Activated T-helper 1 cell treated with Interleukin-2 at 50 U/mL for 16 hours (primary cell): ENCODE results near the gene HTR1D.

Experiments
- DNase-seq: peaks from one replicate; pipeline ENCODE4 v3.0.0-alpha.2; 2020; ENCODE audit warnings: low read depth

HTR1D gene

GRCh38 chr1:23184212-23184934 is 32.9 kb downstream of the HTR1D start:
- DNase-seq = no peak

DNA sequence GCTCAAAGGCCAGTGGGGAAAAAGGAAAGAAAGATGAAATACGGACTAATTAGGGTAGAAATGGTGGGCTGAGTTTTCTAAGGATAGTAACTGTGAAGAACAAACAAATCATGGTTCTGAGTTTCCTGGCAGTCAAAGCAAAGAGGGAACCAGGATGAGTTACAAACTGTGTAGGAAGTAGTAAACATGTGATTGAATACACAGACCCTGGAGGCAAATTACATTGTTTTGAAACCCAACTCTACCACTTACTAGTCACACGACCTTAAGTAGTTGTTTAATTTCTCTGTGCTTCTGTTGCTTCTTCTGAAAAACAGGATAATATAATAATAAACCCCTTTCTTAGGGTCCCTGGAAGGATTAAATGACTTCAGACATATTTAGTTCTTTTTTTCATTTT is 37.4 kb downstream of the HTR1D start:
- DNase-seq = no peak

GRCh38 chr1:23178950-23179349 is 38.4 kb downstream of the HTR1D start:
- no peak for DNase-seq

DNA sequence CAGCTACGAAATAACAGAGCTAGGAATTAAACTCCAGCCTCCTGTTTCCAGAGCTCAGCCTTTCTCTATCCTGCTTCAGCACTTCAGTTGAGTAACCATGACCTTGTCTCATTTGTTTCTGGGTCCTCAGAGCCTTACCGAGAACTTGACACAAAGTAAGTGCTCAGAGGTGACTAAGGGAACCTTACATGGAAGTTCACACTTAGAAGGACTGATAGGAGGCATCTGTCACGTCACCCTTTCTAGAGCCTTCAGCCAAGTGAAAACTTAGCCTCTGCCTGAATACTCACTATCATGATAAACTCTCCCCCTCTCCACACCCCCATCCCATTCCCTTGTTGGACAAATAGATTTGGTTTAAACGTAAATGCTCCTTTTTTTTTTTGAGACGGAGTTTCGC is 38.9 kb downstream of the HTR1D start:
- no peak for DNase-seq

- peak; percentile 29 for DNase-seq
Measured at GRCh38 chr1:23177438-23178380, 39.6 kb downstream of the HTR1D start.

GRCh38 chr1:23177031-23177430 is 40.3 kb downstream of the HTR1D start:
- no peak for DNase-seq

DNA sequence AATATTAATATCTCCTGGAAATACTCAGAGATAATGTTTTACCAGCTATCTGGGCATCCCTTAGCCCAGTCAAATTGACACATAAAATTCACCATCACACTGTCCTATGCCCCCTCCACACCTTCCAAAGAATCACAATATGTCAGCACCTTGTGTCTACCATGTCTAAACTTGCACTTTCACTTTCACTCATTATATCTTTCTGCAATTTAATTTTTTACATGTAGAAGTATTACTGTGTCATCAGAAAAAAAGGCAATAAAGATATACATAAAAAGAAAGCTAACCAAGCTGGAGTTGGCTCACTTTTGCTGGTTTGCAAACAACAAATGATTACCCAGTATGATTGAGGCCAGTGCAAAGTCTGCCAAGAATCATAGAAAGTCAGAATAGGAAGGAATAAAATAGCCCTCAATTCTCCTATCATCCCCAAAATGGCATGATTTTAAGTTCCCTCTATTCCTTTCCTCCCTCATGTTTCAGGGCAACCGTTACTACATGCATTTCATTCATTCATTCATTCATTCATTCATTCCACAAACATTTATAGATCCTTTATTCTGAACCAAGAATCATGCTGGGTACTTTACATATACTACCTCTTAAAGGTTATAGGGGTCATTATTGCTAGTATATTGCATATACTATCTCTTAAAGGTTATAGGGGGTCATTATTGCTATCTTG is 42.7 kb downstream of the HTR1D start:
- DNase-seq = no peak

- DNase-seq = no peak
Measured at GRCh38 chr1:23171181-23171755, 46.0 kb downstream of the HTR1D start.

GRCh38 chr1:23169727-23170335 is 47.5 kb downstream of the HTR1D start:
- DNase-seq = no peak

GRCh38 chr1:23169195-23169575 is 48.1 kb downstream of the HTR1D start:
- DNase-seq = no peak

- peak; percentile 83 for DNase-seq
Measured at GRCh38 chr1:23168445-23169194, 48.7 kb downstream of the HTR1D start, which contains the start of gene LUZP1. Gene LUZP1, minus strand, starts transcription at chr1:23168856.

DNA sequence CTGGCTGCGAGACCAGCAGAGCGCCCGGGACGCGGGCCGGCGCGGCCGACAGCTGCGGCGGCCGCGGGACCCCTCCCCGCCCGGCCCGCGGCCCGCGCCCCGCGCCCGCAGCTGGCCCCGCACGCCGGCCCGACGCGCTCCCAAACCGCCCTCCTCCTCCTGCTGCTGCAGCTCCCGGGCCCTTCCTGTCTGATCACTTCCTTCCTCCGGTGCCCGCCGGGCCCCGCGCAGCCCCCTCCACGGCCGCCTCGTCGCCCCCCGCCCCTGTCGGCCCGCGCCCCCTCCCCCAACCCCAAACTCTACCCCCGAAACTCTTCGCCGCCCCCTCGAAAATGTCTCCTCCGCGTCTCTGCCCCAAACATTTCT is 49.2 kb downstream of the HTR1D start:
- peak; percentile 9 for DNase-seq

- DNase-seq = peak; percentile 21
Measured at GRCh38 chr1:23167353-23168078, 49.8 kb downstream of the HTR1D start.

- no peak for DNase-seq
Measured at GRCh38 chr1:23166854-23167253, 50.4 kb downstream of the HTR1D start.

DNA sequence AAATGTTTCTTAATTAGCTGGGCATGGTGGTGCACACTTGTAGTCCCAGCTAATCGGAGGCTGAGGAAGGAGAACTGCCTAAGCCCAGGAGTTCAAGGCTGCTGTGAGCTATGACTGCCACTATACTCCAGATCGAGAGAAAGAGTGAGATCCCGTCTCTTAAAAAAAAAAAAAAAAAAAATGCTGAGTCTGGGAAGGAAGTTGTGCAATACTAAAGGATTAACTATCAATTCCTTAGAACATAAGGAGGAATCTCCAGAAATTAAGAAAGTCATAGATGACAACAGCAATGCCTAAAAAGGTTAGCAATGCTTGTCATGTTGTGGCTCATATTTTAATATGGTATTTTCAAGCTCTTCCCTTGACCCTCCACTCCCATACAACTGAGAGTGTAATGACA is 53.9 kb downstream of the HTR1D start:
- no peak for DNase-seq

DNA sequence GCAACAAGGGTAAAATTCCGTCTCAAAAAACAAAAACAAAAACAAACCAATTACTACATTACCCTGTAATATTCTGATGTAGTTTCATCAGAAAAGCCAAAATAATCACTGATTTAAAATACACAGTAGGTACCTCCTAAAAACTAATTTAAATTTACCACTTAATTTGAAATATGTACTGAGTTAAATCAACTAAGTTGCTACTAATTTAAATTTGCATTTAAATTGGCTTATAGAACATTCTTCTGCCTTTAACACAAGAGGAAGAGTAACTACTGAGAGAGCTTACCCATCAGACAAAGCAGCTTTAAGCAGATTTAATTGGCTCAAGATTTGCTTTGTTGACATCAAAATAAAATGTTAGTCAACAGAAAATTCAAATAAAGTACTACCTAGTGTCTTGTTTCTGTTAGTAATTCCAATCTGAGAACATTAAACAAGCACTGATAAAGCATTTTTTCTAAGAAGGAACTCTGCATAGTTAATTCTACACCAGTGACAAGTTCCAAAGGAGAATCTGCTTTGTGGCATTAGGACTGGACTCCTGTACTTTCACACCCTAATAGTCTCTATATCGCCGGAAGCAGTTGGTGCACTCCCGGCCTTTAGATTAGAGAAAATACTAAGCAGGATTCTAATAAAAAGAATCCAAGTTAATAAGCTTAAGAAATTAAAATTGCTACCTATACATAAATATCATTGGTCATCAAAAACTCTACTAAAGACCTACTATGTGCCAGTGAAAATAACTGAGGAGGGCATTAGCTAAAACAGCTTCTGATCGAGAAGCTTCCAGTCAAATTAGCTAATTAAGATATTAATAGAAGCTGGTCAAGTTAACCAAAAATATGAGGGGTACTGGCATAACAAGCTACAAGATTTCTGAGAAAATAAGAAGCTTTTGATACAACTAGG is 57.1 kb downstream of the HTR1D start:
- DNase-seq = no peak

DNA sequence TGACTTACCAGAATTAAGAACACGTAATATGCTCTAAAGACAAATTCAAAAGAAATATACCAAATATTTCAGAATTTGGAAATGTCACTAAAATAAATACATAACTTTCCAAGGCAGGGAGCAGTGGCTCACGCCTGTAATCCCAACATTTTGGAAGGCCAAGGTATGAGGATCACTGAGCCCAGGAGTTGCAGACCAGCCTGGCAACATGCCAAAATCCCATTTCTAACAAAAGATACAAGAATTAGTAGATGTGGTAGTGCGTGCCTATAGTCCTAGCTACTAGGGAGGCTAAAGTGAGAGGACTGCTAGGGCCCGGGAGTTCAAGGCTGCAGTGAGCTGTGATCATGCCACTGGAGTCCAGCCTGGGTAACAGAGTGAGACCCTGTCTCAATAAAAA is 60.4 kb downstream of the HTR1D start:
- no peak for DNase-seq

DNA sequence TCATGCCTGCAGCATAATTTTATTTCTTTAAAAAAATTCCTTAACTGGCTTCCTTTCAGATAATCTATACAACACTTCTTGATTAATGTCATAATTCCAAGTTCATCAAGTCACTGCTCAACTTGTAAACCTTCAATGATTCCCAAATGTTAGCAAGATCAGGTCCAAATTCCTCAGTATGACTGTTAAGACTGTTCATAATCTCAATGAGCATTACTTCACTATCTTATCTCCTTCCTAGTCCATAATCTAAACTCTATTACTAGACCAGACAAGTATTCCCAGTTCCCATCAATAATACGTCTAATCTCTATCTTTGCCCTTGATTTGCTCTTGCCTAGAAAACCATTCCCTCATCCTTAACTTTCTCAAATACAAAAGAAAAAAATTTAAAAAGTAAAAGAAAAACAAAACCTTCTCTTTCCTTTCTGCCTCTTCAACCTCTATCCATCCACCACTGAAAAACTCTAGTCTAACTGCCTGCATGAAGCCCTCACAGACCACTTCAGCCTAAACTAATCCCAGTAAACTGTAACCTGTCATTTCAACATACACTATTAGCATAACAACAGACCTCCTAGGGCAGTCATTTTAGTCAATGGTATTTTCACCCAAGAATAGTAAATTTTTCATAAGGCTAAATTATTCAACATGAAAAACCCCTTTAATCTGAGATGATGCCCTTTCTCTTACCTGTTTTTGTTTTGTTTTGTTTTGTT is 64.2 kb downstream of the HTR1D start:
- no peak for DNase-seq

- no peak for DNase-seq
Measured at GRCh38 chr1:23150742-23151141, 66.6 kb downstream of the HTR1D start.
